ENCODE measurements around the gene GPER1. TPM values are rescaled to one million over a fixed set of nuclear protein-coding genes. Genes with fewer than 3 reads are reported as not detected.
"Not testable (repeated sequence)": the region's sequence is repeated elsewhere in the genome, so short reads cannot be mapped to it uniquely, and the experiment has no call there.

GPER1 gene
- total and polyA plus RNA-seq, 4 donors: 2.9 to 23.1 (median 7.4) TPM

DNA sequence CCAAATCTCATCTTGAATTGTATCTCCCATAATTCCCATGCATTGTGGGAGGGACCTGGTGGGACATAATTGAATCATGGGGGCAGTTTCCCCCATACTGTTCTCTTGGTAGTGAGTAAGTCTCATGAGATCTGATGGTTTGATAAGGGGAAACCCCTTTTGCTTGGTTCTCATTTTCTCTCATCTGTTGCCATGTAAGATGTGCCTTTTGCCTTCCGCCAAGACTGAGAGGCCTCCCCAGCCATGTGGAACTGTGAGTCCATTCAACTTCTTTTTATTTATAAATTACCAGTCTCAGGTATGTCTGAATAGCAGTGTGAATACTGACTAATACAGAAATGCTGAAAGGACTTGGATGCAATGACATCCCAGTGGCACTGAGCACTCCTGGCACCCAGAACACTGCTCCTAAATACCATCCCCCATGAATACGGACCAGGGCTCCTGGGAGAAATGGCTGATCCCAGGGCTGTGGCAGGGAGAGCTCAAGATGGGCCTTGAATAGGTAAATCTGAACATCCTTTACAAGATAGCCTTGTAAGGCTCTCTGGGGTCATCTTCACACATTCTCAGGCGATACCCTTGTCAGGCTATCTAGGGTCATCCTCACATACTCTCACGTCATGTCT, 52.7 kb downstream of the GPER1 start:
- TF ChIP-seq TAF1 (conservative IDR thresholded peaks at IDR 0.05): no peak
- TF ChIP-seq RAD21 (IDR thresholded peaks at IDR 0.05): no peak
- no peak for TF ChIP-seq ATF3 (IDR thresholded peaks at IDR 0.05)
- TF ChIP-seq EGR1 (IDR thresholded peaks at IDR 0.05; ENCODE audit: low read depth in 2 of 2): no peak
- TF ChIP-seq, protein P1, sequence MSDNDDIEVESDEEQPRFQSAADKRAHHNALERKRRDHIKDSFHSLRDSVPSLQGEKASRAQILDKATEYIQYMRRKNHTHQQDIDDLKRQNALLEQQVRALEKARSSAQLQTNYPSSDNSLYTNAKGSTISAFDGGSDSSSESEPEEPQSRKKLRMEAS (IDR thresholded peaks at IDR 0.05): no peak
- no peak for TF ChIP-seq NR2F2 (IDR thresholded peaks at IDR 0.05)
- TF ChIP-seq JUND (IDR thresholded peaks at IDR 0.05): no peak
- DNase-seq (ENCODE audit: low spot score): no peak
- H3K4me3 ChIP-seq (ENCODE audit: low read depth in 1 of 3, low read length in 3 of 3): no peak overlapping the region
- H3K36me3 ChIP-seq (ENCODE audit: control insufficient read depth in 4 of 4, insufficient read depth in 3 of 4, low read depth in 1 of 4, low read length in 3 of 4): no peaks in the 10 kb centered on the region
- H3K27ac ChIP-seq (ENCODE audit: low read depth in 1 of 2, low read length in 2 of 2): no peak overlapping the region
- peaks cover 10 to 30% (median 24%) of the 10 kb centered on the region in 4 donors for H3K4me1 ChIP-seq (ENCODE audit: control insufficient read depth in 4 of 4, insufficient read depth in 4 of 4, low read length in 3 of 4)
- H3K9ac ChIP-seq (ENCODE audit: low read depth in 1 of 2, low read length in 2 of 2): no peak overlapping the region
- no peaks in the 10 kb centered on the region for H3K9me3 ChIP-seq (ENCODE audit: control insufficient read depth in 4 of 4, low read length in 3 of 4)
- 86% methylated on average over 4 of the region's 4 CpGs for WGBS
- H3K27me3 ChIP-seq (ENCODE audit: control insufficient read depth in 4 of 4, insufficient read depth in 4 of 4, low read length in 3 of 4): no peaks in the 10 kb centered on the region

GRCh38 chr7:1141651-1142050, 53.7 kb downstream of the GPER1 start:
- Histone ChIP-seq H3K27me3 (ENCODE audit: control insufficient read depth in 4 of 4, insufficient read depth in 4 of 4, low read length in 3 of 4) (no peaks in the 10 kb centered on the region), H3K9me3 (ENCODE audit: control insufficient read depth in 4 of 4, low read length in 3 of 4) (no peaks in the 10 kb centered on the region), H3K9ac (ENCODE audit: low read depth in 1 of 2, low read length in 2 of 2) (no peak overlapping the region), H3K4me3 (ENCODE audit: low read depth in 1 of 3, low read length in 3 of 3) (no peak overlapping the region), H3K27ac (ENCODE audit: low read depth in 1 of 2, low read length in 2 of 2) (no peak overlapping the region), H3K36me3 (ENCODE audit: control insufficient read depth in 4 of 4, insufficient read depth in 3 of 4, low read depth in 1 of 4, low read length in 3 of 4) (no peaks in the 10 kb centered on the region), H3K4me1 (ENCODE audit: control insufficient read depth in 4 of 4, insufficient read depth in 4 of 4, low read length in 3 of 4) (peaks cover 10 to 29% (median 24%) of the 10 kb centered on the region in 4 donors)
- 85% methylated on average over 6 of the region's 6 CpGs for WGBS
- no peak for DNase-seq (ENCODE audit: low spot score)
- TF ChIP-seq, protein P2, sequence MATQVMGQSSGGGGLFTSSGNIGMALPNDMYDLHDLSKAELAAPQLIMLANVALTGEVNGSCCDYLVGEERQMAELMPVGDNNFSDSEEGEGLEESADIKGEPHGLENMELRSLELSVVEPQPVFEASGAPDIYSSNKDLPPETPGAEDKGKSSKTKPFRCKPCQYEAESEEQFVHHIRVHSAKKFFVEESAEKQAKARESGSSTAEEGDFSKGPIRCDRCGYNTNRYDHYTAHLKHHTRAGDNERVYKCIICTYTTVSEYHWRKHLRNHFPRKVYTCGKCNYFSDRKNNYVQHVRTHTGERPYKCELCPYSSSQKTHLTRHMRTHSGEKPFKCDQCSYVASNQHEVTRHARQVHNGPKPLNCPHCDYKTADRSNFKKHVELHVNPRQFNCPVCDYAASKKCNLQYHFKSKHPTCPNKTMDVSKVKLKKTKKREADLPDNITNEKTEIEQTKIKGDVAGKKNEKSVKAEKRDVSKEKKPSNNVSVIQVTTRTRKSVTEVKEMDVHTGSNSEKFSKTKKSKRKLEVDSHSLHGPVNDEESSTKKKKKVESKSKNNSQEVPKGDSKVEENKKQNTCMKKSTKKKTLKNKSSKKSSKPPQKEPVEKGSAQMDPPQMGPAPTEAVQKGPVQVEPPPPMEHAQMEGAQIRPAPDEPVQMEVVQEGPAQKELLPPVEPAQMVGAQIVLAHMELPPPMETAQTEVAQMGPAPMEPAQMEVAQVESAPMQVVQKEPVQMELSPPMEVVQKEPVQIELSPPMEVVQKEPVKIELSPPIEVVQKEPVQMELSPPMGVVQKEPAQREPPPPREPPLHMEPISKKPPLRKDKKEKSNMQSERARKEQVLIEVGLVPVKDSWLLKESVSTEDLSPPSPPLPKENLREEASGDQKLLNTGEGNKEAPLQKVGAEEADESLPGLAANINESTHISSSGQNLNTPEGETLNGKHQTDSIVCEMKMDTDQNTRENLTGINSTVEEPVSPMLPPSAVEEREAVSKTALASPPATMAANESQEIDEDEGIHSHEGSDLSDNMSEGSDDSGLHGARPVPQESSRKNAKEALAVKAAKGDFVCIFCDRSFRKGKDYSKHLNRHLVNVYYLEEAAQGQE (IDR thresholded peaks at IDR 0.05): no peak
- TF ChIP-seq EGR1 (IDR thresholded peaks at IDR 0.05; ENCODE audit: low read depth in 2 of 2): no peak
- TF ChIP-seq RXRA (IDR thresholded peaks at IDR 0.05): no peak
- TF ChIP-seq, protein P1 (IDR thresholded peaks at IDR 0.05): no peak
- no peak for TF ChIP-seq FOXA2 (IDR thresholded peaks at IDR 0.05)
- TF ChIP-seq TAF1 (conservative IDR thresholded peaks at IDR 0.05): no peak

DNA sequence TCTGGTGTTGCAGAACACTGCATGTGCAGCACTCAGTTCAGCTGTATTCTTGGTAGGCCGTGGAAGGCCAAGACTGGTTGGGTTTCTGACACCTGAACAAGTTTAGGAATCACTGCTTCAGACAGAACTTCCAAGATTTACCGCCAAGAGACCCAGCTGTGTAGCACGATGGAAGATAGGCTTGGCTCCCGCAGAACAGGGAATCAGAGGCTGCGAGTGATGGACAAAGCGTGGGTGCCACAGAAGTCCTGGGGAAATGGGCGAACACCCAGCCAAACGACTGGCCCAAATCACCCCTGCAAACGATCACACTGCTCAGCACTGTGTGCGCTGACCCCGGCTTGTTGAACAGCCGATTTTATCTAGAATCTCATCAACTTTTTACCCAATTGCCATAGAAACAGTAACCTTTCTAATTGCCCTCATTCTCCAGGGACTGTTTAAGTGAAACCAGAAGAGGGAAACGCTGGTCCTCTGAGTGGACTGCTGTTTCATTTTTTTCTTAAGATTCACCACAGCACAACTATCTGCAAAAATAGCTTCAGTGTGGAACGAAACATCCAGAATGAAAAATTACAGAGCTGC, 54.2 kb downstream of the GPER1 start:
- WGBS: 88% methylated on average over 14 of the region's 14 CpGs
- no peaks in the 10 kb centered on the region for H3K9me3 ChIP-seq (ENCODE audit: control insufficient read depth in 4 of 4, low read length in 3 of 4)
- no peak for DNase-seq (ENCODE audit: low spot score)
- no peak for TF ChIP-seq NR2F2 (IDR thresholded peaks at IDR 0.05)
- H3K4me3 ChIP-seq (ENCODE audit: low read depth in 1 of 3, low read length in 3 of 3): no peak overlapping the region
- no peak overlapping the region for H3K9ac ChIP-seq (ENCODE audit: low read depth in 1 of 2, low read length in 2 of 2)
- H3K27me3 ChIP-seq (ENCODE audit: control insufficient read depth in 4 of 4, insufficient read depth in 4 of 4, low read length in 3 of 4): no peaks in the 10 kb centered on the region
- H3K36me3 ChIP-seq (ENCODE audit: control insufficient read depth in 4 of 4, insufficient read depth in 3 of 4, low read depth in 1 of 4, low read length in 3 of 4): no peaks in the 10 kb centered on the region
- H3K4me1 ChIP-seq (ENCODE audit: control insufficient read depth in 4 of 4, insufficient read depth in 4 of 4, low read length in 3 of 4): peaks cover 10 to 24% (median 19%) of the 10 kb centered on the region in 4 donors
- no peak overlapping the region for H3K27ac ChIP-seq (ENCODE audit: low read depth in 1 of 2, low read length in 2 of 2)

DNA sequence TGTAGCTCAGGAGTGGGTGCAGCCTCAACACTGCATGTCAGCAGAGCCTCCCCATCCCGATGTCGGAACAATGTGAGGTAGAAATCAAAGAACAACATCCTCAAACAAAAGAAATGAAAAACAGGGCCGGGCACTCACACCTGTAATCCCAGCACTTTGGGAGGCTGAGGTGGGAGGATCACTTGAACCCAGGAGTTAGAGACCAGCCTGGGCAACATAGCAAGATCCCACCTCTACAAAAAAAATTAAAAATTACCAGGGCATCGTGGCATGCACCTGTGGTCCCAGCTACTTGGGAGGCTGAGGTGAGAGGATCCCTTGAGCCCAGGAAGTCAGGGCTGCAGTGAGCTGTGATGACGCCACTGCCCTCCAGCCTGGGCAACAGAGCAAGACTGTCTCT, 55.1 kb downstream of the GPER1 start:
- H3K9me3 ChIP-seq (ENCODE audit: control insufficient read depth in 4 of 4, low read length in 3 of 4); H3K4me3 ChIP-seq (ENCODE audit: low read depth in 1 of 3, low read length in 3 of 3); H3K9ac ChIP-seq (ENCODE audit: low read depth in 1 of 2, low read length in 2 of 2); H3K27ac ChIP-seq (ENCODE audit: low read depth in 1 of 2, low read length in 2 of 2); H3K36me3 ChIP-seq (ENCODE audit: control insufficient read depth in 4 of 4, insufficient read depth in 3 of 4, low read depth in 1 of 4, low read length in 3 of 4); H3K27me3 ChIP-seq (ENCODE audit: control insufficient read depth in 4 of 4, insufficient read depth in 4 of 4, low read length in 3 of 4); DNase-seq (ENCODE audit: low spot score): not testable (repeated sequence)
- H3K4me1 ChIP-seq (ENCODE audit: control insufficient read depth in 4 of 4, insufficient read depth in 4 of 4, low read length in 3 of 4): peaks cover 9 to 17% (median 14%) of the 10 kb centered on the region in 4 donors
- WGBS: 92% methylated on average over 5 of the region's 5 CpGs
